Activated CD4-positive, alpha-beta T cell treated with anti-CD3 and anti-CD28 coated beads for 48 hours (primary cell): ENCODE results near the gene TSGA10IP.

Experiments used
- DNase-seq: peaks from one replicate; pipeline ENCODE4 v3.0.0-alpha.2; 2020

The TSGA10IP gene

DNA sequence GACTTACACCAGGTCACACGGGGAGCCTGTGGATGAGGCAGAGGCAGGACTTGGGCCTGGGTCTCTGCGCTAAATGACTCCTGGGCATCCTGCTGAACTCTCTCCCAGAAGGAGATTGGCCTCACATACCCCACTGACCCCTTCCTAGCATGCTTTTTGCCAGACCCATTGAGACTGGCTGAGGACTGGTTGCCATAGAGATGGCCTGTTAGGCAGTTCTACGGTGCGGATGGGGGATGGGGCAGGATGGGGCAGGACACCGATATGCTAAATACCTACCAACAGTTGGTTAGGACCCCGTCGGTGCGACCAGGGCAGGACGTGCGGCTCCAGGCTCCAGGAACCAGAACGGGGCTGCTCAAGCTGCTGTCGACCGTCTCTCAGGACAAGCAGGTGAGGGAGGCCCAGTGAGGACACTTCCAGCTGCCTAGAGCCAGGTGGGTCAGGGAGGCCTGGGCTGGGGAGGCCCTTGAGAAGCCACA is at the start of gene TSGA10IP:
Gene TSGA10IP, plus strand, starts transcription at position 51 of the 482 bp plus-strand sequence. Its CDS starts 196 bp downstream, at position 247.
- no peak for DNase-seq

DNA sequence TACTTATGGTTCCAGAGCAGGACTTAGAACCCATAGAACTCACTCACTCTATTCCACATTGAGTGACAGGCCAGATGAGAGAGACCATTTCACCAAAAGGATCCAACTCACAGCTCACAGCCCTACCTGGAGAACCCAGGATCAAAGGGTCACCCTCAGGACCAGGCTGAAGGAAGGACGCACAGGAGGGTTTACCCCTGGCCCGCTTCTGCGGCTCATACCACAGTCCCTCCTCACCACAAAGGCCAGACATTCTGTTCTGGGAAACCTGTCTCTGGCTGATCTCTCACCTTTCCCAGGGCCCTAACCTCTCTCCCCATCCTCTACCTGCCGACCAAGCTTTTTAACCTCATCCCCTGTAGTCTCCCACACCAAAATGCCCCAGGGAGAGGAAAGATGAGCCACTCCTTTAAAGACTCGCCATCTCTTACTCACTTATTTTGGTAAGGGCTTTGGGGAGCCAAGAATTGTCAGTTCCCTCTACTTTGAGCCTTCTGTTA is 49.7 kb upstream of the TSGA10IP start:
- peak; percentile 4 for DNase-seq

DNA sequence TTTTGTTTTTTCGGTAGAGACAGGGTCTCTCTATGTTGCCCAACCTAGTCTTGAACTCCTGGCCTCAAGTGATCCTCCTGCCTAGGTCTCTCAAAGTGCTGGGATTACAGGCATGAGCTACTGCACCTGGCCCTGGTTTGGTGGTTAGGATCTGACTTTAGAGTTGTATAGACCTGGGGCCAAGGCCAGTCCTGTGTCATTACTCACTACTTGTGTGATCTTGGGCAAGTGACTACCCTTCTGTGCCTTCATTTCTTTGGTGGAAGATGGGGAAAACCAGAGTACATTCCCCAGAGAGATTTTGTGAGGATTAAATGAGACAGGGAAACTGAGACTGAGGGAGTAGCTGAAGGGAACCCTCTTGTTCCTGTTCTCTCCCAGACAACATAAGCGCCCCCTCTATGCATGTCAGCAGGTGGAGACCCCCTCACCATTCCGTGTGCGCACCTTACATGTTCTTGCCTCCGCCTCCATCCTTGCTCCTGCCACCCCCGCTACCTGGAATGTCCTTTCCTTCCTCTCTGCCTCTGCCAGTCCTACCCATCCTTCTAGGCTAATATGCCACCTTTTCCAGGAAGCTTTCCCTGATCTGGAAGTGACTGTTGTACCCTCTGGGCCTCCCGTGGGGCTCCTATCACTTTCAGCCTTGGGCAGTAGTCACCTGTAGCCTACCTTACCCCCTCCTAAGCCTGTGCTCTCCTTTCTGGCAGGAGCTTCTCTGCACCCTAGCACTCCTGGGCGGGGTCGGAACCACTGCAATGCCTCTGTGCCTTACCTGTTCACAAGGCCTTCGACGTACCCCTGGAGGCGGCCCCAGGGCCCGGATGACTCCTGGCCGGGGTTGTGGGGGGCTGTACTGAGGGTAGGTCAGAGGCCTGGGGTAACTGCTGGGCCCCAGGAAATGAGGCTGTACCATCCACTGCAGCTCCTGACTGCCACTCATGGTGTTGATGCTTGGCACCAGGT is 49.0 kb upstream of the TSGA10IP start:
- peak; percentile 35 for DNase-seq

DNA sequence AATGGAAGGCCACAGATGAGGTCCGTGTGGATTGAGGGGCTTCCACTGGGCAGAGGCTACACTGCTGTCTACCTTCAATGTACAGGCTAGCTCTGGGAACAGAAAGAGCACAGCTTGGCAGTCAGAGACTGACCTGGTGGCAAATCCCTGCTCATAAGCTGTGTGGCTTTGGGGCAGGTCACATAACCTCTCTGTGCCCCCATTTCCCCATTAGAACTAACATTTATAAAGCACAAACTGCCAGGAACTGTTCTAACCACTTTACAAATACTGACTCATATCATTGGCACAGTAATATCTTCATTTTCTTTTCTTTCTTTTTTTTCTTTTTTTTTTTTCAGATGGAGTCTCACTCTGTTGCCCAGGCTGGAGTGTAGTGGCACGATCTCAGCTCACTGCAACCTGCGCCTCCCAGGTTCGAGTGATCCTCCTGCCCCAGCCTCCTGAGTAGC is 48.2 kb upstream of the TSGA10IP start:
- DNase-seq = no peak

DNA sequence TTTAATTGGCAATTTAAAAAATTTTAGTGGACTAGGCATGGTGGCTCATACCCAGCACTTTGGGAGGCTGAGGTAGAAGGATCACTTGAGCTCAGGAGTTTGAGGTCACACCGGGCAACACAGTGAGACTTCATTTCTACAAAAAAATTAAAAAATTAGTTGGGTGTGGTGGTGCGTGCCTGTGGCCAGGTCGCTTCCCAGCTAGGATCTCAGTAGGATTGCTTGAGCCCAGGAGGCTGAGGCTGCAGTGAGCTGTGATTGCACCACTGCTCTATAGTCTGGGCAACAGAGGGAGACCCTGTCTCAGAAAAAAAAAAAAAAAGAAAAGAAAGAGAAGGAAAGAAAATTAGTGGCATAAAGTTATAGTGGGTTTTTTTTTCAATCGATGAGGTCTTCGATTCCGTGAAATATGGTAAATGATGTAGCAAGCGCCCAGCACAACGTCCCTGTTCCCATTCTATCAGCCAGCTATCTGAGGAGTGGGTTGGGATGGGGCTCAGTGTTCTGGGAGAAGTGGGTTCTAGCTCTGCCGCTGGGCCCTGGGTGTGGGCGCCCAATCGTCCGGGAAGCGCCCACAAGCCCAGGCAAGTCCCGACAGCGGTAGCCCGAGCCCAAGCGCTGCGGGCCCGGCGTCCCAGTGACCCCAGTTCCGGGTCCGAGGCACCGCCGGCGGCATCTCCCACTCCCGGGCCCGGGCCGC is 46.5 kb upstream of the TSGA10IP start:
- DNase-seq = no peak

DNA sequence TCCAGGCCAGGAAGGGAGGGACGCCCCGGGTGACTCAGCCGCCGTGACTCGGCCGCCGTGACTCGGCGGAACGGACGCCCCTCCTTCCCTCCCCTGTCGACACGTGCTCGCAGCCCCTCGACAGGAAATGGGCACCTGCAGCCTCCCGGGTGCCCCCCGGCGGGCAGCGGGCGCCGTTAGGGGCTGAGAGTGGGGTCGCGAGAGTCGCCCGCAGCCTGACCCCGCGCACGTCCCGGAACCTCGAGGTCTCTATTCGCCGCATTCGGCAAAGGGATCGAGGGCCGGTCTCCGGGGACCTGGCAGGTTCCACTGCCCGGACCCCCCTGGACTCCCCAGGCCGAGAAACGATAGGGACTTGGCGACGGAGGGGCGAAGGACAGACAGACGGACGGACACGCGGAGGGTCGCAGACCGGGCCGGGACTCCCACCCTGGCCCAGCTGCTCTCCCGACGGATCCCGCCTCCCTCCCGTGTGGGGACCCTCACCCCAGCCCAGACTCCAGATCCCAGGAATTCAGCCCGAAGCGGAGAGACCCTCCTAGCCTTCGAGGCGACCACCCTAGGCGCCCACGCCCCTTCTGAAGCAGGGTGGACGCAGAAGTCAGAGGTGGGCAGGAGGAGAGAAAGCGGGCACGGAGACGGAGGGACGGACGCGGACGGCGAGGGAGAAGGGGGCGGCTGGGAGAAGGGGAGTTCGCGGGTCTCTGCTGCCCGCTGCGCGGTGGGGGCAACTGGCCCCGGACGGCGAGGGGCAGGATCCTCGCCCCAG is 45.7 kb upstream of the TSGA10IP start:
- DNase-seq = peak; percentile 87

DNA sequence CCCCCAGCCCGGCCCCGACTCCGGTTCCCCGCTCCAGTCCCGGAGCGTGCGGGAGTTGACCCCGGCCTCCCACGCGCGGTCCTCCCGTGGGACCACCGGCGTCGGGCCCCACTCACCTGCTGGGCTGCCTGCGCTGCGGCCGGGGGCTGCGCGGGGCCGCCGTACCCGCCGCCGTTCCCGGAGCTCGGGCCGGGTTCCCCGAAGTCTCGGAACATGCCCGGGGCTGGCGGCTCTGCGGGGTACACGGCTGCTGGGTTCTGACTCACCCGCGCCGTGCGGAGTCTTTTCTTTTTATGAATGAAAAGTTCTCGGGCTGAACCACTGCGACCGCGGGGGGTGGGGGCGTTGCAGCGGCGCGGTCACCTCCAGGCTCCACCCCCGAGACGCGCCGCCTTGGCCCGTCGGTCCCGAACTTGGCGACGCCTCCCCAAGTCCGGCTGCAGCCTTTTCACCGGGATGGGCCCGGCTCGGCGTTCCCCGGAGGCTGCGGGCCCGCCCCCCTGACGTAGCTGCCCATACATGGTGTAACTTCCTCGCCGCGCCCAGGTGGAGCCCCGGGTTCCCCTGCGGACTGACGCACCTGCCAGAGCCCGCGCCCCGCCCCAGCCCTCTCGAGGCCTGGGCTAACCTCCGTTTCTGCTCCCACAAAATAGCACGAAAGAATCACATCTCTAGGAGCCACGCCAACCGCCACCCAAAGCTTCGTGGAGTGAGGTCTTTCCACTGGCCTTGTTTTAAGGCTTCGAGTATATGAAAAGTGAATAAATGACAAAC is 45.0 kb upstream of the TSGA10IP start, which contains the start of gene FOSL1:
Gene FOSL1, minus strand, starts transcription at position 264 of the 774 bp plus-strand sequence. Its CDS starts 49 bp downstream, at position 215.
- peak; percentile 96 for DNase-seq

DNA sequence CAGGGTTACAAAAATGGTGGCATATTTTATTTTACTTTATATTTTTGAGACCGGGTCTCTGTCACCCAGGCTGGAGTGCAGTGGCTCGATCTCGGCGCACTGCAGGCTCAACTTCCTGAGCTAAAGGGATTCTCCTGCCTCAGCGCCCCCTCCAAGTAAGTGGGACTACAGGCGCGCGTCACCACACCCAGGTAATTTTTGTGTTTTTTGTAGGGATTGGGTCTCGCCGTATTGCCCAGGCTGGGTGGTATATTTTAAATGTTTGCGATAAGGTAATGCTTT is 44.4 kb upstream of the TSGA10IP start:
- DNase-seq = no peak

DNA sequence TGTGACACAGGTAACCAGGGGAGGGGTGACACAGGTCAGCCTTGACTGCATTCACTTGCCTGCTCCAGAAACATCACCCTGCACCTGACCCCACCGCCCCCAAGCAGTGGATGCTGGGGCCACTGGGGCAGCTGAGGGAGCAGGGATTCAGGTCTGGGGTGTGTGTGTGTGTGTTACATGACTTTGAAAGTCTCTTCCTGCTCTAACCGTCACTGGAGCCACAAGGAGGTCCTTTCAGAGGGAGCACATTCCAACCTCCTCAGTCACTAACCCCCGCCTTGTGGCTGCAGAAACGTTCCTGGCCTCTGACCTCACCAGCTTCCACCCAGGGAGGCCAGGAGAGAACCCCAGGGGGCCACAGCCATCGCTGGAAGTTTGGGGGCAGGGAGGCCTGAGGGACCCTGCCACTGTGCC is 42.2 kb upstream of the TSGA10IP start:
- no peak for DNase-seq

DNA sequence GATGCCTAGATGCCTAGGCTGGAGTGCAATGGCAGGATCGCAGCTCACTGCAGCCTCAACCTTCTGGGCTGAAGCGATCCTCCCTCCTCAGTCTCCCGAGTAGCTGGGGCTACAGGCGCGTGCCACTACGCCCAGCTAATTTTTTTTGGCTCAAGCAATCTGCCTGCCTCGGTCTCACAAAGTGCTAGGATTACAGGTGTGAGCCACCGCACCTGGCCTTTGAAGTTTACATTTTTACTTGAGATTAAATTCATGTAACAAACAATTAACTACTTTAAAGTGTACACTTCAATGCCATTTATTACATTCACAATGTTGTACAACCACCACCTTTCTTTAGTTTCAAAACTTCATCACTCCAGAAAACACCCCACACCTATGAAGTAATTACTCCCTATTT is 41.6 kb upstream of the TSGA10IP start:
- DNase-seq = no peak

DNA sequence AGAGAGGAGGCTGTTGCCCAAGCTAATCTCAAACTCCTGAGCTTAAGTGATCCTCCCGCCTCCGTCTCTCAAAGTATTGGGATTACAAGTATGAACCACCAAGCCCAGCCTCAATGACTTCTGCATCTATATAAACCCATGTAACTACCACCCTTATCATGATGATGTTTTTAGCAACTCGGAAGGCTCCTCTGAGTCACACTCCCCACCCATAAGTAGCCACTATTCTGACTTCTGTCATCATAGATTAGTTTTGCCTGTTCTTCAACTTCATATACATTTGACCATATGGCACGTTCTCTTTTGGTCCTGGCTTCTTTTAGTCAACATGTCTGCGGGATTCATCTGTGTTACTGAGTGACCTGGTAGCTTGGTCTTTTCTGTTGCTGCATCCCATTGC is 38.7 kb upstream of the TSGA10IP start:
- no peak for DNase-seq

DNA sequence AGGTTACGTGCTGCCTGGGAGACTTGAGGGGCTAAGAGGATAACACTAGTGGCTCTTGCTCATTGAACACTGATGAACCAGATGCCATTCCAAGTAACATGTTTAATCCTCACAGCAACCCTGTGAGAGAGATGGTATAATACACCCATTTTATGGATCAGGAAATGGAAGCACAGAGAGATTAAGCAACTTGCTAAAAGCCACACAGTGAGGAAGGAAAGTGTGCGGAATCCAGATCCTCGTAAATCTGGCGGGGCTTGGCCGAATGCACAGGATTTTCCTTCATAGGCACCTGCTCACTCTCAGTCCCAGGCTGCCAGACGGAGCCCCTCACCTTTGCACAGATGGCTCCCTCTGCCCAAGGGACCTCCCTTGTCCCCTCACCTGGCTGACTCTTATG is 37.4 kb upstream of the TSGA10IP start:
- DNase-seq = no peak

DNA sequence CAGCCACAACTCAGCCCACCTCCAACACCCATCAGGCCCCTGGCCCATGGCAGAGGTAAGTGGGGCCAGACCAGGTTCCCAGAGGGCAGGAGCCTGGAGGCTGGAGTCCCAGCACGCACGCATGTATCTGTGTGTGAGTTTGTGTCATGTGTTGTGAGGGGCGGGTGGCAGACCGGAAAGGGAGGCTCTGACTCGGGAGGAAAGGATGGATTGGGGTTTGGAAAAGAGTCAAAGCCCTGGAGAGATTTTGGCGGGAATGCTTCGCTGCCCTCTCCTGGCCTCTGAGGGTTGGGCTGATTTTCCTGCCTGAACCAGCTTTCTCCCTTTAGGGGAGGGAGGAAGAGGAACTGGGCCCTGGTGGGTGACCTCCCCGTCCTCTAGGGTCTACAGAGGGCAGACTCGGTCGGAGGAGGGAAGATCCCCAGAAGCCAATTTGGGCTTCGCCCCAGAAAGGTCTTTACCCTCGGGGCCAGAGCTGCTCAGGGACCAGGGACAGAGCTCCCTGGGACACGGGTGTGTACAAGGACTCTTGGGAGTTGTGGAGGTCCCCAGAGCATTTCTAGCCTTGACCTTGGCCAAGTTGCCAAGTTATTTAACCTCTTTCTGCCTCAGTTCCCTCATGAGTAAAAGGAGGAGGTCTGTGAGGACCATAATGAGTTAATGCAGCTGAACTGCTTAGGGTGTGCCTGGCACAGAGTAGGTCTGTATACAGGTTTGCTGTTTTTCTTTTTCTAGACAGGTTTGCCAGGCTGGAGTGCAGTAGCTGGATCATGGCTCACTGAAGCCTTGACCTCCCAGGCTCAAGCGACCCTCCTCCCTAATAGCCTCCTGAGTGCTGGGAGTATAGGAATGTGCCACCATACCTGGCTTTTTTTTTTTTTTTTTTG is 33.4 kb upstream of the TSGA10IP start:
- no peak for DNase-seq

DNA sequence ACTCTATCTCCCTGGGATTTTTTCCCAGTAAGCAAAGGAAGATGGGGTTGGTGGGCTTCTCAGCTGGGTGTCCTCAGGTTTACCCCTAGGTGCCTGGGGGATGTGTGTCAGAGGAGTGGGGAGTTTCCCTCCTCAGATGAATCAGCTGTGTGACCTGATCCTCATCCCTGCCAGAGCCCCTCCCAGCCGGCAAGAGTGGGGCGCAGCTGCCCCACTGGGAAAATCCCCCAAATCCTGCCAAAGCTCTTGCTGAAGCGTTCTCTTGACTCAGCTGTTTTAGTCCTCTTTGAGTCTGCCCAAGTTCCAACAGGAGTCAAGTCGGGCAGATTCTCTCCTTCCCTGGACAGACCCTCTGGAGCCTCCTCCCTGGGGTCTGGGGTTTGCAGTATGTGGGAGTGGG is 32.4 kb upstream of the TSGA10IP start:
- DNase-seq = no peak

DNA sequence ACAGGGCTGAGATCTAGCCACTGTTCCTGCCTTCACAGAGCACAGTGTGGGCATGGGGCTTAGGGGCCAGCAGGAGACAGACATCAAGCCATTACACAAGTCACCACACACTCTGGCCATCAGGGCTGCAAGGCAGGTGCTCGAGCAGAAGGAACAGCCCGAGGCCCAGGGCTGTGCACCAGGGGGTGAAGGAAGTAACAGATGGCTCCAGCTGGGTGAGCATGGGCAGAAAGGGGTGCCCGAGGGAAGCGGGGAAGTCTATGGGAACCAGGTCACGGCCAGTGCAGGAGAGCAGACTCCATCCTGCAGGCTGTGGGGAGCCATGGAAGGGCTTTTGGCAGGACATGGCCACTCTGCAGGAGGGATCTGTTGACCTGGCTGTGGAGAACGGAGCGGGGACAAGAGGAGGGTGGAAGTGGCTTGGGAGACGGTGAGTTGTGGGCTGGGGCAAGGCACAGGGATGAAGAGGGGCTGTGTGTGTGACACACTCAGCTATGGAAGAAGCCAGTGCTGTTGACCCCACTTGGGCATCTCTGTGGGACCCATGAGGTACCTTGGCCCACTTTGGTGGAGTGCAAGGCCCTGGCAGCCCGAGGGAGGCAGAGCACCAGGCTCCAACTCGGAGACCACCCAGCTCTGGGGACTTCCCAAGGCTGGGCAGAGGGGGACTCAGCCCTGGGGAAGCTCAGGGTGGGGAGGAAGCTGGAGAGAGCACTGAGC is 30.0 kb upstream of the TSGA10IP start:
- DNase-seq = no peak

DNA sequence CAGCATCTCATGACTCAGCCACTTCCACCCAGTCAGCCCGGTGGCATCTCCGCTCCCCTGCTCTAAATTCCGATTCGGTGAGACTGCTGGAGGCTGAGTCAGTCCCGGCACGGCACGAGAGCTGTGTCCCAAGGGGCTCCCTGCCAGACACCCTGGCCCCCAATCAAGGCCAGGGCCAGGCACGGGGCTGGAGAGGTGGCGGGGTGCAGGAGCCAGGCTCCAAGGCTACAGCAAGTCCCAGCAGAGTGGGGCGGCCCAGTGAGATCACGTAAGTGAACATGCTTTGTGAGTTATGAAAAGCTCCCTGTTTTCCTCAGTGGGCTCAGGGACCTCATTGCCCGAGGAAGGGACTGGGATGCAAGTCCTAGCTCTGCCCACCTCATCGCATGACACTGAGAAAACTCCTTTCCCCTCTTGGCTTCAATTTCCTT is 29.4 kb upstream of the TSGA10IP start:
- no peak for DNase-seq

DNA sequence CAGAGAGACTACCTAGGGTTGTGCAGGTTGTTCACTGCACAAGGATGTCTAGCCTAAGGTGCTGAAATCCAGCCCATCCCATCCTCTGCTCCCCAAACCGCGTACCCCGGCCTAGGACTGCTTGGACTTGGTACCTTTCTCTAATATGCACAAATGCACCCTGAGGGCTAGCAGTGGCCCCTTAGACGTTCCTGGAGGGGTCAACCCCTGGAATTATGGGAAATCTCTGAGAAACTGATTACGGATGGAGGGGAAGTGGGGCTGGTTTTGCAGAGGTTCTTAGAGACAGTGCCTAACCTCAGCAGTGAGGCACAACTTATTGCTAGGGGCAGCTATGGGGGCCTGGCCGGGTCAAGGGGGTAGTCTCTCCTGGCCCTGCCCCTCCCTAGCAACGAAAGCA is 28.9 kb upstream of the TSGA10IP start:
- no peak for DNase-seq

DNA sequence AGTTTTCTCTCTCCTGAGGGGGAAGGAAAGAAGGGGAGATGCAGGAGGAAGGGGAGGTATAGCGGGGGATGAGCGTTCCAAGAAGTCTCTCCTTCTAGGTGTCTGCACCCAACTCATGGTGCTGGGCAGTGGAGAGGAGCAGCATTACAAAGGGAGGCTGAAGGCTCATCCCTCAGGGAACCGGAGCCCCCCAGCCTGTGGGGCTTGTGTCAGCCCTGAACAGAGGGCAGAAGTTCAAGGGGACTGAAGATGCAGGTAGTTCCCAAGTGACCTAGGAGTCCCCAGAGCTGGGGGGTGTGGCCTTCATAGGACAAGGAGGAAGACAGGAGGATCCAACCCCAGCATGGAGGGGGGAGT is 28.2 kb upstream of the TSGA10IP start:
- no peak for DNase-seq

DNA sequence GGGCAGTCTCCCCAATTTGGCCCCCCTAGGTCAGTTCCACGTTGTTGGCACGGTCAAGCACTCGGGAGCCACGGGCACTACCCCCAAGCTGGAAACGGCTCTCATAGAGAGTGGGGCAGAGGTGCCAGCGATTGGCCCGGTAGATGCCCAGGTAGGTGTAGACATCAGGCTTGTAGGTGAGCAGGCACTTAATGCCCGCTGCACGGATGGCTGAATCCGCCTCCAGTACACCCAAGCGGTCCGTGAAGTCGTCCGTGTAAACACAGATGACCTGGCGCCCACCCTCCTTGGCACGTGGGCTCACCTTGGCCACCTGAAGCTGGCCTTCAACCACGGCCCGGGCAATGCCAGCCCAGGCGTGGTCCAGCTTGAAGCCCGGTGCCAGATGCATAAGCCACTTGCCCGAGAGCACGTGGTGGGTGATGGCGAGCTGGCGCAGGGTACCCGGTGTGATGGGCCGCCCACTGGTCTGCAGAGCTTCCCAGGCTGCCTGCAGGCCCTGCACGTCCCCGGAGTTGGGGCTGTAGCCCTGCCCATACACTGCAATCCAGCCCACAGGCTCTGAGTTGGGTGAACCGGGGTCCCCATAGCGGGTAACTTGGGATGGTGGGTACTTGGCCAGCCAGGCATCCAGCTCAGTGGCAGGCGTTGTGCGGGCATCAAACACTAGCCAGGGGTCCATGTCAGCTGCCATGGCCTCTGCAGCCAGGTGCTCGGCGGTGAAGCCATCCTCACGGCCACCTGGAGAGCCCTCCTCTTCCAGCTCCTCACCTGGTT is 27.7 kb upstream of the TSGA10IP start:
- no peak for DNase-seq
